PFSK-1 (cell line): ENCODE measurements around the gene CACNB3.

Experiments
- FOXP2 ChIP-seq: optimal IDR thresholded peaks from 2 replicates; pipeline ENCODE3; 2011; ENCODE audit warnings: borderline replicate concordance, control low read depth, inconsistent platforms; ENCODE audit not compliant: insufficient read depth; ENCODE audit errors: extremely low read length, extremely low read depth
- POLR2AphosphoS5 ChIP-seq: IDR thresholded peaks from 2 replicates; pipeline ENCODE4 v1.6.1; 2012; ENCODE audit warnings: low read depth, mild to moderate bottlenecking, control low read depth, low read length, moderate library complexity
- SIN3A ChIP-seq: IDR thresholded peaks from 2 replicates; pipeline ENCODE4 v1.6.1; 2012; ENCODE audit warnings: mild to moderate bottlenecking, low read length, moderate library complexity, borderline replicate concordance; ENCODE audit not compliant: insufficient read depth
- TAF1 ChIP-seq: IDR thresholded peaks from 2 replicates; pipeline ENCODE4 v1.6.1; 2012; ENCODE audit warnings: low read length, control low read depth, borderline replicate concordance; ENCODE audit not compliant: insufficient read depth
- TF ChIP-seq, protein P1 (sequence below), 2 experiments: IDR thresholded peaks; 2 replicates each; pipeline versions ENCODE4 v1.6.1 to v1.8.0; 2011 to 2012; ENCODE audit warnings: low read depth in 2 of 2, low read length in 2 of 2, control low read depth in 1 of 2, inconsistent platforms in 1 of 2, mild to moderate bottlenecking in 1 of 2, moderate library complexity in 1 of 2; ENCODE audit not compliant: insufficient read depth in 1 of 2

CACNB3 gene

DNA sequence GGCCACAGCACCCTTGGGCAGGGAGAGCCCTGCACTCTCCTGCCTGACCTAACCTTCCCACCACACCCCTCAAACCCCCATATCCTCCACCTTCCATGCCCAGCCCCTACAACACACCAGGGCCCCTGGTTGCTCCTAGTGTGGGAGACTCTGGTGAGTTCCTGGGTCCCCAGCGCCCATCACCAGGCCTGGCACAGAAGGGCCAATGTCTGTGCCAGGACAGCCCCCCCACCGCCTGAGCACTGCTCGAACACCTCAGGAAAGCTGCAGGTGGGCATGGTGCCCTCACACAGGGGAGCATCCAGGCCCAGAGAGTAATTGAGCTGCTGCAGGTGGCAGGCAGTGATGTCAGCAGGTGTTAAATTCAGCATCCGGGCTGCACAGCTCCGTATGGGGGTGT lies 44.6 kb upstream of the CACNB3 start:
- TF ChIP-seq TAF1, result no peak
- TF ChIP-seq SIN3A, result no peak
- TF ChIP-seq, protein P1, sequence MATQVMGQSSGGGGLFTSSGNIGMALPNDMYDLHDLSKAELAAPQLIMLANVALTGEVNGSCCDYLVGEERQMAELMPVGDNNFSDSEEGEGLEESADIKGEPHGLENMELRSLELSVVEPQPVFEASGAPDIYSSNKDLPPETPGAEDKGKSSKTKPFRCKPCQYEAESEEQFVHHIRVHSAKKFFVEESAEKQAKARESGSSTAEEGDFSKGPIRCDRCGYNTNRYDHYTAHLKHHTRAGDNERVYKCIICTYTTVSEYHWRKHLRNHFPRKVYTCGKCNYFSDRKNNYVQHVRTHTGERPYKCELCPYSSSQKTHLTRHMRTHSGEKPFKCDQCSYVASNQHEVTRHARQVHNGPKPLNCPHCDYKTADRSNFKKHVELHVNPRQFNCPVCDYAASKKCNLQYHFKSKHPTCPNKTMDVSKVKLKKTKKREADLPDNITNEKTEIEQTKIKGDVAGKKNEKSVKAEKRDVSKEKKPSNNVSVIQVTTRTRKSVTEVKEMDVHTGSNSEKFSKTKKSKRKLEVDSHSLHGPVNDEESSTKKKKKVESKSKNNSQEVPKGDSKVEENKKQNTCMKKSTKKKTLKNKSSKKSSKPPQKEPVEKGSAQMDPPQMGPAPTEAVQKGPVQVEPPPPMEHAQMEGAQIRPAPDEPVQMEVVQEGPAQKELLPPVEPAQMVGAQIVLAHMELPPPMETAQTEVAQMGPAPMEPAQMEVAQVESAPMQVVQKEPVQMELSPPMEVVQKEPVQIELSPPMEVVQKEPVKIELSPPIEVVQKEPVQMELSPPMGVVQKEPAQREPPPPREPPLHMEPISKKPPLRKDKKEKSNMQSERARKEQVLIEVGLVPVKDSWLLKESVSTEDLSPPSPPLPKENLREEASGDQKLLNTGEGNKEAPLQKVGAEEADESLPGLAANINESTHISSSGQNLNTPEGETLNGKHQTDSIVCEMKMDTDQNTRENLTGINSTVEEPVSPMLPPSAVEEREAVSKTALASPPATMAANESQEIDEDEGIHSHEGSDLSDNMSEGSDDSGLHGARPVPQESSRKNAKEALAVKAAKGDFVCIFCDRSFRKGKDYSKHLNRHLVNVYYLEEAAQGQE (IDR thresholded peaks at IDR 0.05; ENCODE audit: insufficient read depth in 1 of 2, low read depth in 2 of 2, low read length in 2 of 2), result no peak
- TF ChIP-seq FOXP2, result no peak
- no peak for TF ChIP-seq POLR2AphosphoS5

DNA sequence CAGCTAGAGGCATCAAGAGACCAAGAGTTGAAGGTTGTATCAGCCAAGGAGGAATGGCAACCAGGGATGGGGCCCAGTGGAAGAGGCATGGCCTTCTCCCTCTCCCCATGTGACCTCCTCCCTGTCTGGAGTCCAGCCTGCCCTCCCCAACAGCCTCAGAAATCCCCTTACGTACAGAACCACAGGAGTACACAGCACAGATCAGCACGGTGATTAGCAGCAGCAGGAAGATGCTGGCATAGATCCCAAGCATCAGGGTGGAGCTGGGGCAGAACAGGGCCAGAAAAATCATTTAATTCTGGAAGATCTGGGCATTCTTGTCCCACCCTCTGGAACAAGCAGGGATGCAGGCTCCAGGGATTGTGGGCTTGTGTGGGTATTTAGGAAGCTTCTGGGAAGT lies 43.8 kb upstream of the CACNB3 start:
- no peak for TF ChIP-seq POLR2AphosphoS5

DNA sequence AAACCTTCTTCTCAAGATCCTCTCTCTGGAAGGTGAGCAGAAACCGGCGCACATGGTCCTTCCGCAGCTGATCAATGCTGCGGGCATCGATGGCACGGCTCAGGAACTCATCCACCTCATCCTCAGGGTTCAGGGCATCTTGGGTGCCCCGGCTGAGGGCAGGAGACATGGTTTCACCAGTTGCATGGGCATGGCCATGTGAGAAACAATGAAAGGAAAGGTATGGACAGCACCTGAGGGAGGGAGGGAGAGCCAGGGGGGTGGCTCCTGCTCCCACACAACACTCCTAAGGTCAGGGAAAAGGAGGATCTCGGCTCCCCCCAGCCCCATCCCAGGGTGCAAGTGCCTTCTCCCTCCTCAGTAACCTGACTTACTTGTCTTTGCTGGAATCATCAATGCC lies 43.0 kb upstream of the CACNB3 start:
- TF ChIP-seq SIN3A (no peak), TAF1 (no peak), POLR2AphosphoS5 (no peak), FOXP2 (no peak)
- TF ChIP-seq, protein P1 (IDR thresholded peaks at IDR 0.05; ENCODE audit: insufficient read depth in 1 of 2, low read depth in 2 of 2, low read length in 2 of 2), result no peak

DNA sequence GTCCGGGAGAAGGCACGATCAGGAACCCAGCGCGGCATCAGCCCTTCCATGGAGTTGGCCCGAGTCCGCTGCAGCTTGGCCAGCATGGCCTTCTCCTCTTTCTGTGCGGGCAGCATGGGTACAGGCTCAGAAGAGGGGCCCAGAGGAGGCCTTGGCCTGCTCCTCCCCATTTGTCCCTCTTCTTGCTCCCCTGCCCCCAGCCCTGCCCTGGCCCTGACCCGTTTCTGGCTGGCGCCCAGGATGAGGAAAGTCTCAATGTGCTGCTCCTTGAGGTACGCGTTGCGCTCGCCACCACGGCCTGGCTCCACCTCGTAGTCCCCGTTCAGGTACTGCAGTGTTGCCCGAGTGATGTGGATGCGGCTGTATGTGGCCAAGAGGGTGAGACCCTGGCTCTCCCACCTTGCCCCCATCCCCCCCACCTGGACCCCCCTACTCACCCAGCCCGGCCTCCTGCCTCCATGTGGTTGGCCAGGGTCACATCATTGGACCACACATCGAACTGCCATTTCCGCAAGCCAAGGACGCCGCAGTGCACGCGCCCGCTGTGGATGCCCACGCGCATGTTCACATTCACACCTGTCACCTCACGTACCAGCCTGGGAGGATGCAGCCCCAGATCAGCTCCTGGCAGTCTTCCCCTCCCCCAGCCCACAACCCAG lies 42.2 kb upstream of the CACNB3 start:
- TF ChIP-seq, protein P1 (IDR thresholded peaks at IDR 0.05; ENCODE audit: insufficient read depth in 1 of 2, low read depth in 2 of 2, low read length in 2 of 2), result no peak
- TF ChIP-seq POLR2AphosphoS5 (no peak), SIN3A (no peak)

DNA sequence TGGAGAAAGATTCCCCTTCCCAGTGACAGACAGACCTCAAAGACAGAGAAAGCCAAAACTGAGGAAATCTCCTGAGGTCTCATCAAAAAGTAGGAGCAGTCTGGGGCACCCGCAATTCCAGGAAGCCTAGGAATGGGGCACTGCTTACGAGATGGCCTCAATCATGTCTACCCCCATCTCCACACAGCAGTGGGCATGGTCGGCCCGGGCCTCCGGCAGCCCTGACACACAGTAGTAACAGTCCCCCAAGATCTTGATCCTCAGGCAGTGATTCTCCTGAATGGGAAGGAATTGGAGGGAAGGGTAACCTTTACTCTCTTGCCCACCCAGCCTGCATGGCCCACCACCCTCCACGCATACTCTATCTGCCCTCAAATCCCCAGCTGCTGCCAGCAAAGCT lies 41.3 kb upstream of the CACNB3 start:
- TF ChIP-seq, protein P1 (IDR thresholded peaks at IDR 0.05; ENCODE audit: insufficient read depth in 1 of 2, low read depth in 2 of 2, low read length in 2 of 2), result no peak
- no peak for TF ChIP-seq TAF1
- TF ChIP-seq POLR2AphosphoS5, result no peak
- no peak for TF ChIP-seq SIN3A
- no peak for TF ChIP-seq FOXP2
